ENCODE results near the gene NR1D1.

DNA sequence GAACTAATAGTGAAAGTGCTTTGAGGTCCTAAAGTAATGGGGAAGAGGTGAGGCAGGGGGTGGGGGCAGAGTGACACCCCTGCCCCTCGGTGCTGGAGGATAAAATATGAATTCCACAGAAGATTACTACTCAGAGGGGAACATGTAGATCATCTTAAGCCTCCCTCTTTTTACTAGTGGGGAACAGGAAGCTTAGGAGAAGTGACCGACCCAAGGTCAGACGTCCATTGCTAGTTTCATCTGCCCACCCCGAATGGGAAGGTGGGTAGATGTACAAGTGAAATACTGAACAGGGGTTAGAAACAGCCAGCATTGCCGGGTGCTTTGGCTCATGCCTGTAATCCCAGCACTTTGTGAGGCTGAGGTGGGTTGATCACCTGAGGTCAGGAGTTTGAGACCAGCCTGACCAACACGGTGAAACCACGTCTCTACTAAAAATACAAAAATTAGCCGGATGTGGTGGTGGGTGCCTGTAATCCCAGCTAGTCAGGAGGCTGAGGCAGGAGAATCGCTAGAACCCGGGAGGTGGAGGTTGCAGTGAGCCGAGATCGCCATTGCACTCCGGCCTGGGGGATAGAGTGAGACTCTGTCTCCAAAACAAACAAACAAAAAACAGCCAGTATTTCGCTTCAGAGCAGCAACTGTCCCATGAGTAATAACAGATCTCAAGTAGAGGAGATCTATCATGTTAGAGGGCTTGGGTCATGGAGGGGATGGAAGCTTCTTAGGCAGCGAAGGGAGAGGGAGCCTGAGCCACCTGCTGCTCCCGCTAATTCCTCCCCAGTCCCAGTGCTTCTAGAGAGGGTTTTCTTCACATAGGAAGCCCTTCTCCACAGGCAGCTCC, 1.2 kb upstream of the NR1D1 start:
- TF ChIP-seq CTCF (IDR thresholded peaks at IDR 0.05) = no peak
- no peak for TF ChIP-seq POLR2AphosphoS5 (IDR thresholded peaks at IDR 0.05; ENCODE audit: low read depth, low read length)
- TF ChIP-seq, protein P1, sequence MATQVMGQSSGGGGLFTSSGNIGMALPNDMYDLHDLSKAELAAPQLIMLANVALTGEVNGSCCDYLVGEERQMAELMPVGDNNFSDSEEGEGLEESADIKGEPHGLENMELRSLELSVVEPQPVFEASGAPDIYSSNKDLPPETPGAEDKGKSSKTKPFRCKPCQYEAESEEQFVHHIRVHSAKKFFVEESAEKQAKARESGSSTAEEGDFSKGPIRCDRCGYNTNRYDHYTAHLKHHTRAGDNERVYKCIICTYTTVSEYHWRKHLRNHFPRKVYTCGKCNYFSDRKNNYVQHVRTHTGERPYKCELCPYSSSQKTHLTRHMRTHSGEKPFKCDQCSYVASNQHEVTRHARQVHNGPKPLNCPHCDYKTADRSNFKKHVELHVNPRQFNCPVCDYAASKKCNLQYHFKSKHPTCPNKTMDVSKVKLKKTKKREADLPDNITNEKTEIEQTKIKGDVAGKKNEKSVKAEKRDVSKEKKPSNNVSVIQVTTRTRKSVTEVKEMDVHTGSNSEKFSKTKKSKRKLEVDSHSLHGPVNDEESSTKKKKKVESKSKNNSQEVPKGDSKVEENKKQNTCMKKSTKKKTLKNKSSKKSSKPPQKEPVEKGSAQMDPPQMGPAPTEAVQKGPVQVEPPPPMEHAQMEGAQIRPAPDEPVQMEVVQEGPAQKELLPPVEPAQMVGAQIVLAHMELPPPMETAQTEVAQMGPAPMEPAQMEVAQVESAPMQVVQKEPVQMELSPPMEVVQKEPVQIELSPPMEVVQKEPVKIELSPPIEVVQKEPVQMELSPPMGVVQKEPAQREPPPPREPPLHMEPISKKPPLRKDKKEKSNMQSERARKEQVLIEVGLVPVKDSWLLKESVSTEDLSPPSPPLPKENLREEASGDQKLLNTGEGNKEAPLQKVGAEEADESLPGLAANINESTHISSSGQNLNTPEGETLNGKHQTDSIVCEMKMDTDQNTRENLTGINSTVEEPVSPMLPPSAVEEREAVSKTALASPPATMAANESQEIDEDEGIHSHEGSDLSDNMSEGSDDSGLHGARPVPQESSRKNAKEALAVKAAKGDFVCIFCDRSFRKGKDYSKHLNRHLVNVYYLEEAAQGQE (IDR thresholded peaks at IDR 0.05; ENCODE audit: insufficient read depth in 1 of 2, low read depth in 2 of 2, low read length in 1 of 2) = no peak
- TF ChIP-seq TCF7L2 (IDR thresholded peaks at IDR 0.05; ENCODE audit: low read depth, low read length) = no peak
